Astrocyte (in vitro differentiated cells and primary cell): Measurements from ENCODE around the gene MYL9. TPM values are rescaled to one million over a fixed set of nuclear protein-coding genes. Genes with fewer than 3 reads are reported as not detected.

ENCODE experiments used
- DNase-seq: peaks from one replicate; pipeline ENCODE4 v3.0.0-alpha.2; 2010; ENCODE audit warnings: low read depth
- FAIRE-seq: peaks from 2 replicates; lab custom pipeline; 2011; peaks lifted over from hg19 to GRCh38; lab: Jason Lieb, UNC
- H2AFZ ChIP-seq: 2 replicates; pipeline ENCODE4 v1.6.0; 2012; ENCODE audit warnings: low read depth, low read length, inconsistent platforms
- H3K27ac ChIP-seq: 2 replicates; pipeline ENCODE4 v1.5.1; 2011; ENCODE audit warnings: low read depth, low read length, inconsistent platforms
- H3K27me3 ChIP-seq: 2 replicates; pipeline ENCODE4 v1.6.0; 2011; ENCODE audit warnings: low read length, inconsistent platforms; ENCODE audit not compliant: insufficient read depth
- H3K36me3 ChIP-seq: 2 replicates; pipeline ENCODE4 v1.5.1; 2011; ENCODE audit warnings: low read length, inconsistent platforms; ENCODE audit not compliant: insufficient read depth
- H3K4me1 ChIP-seq: 2 replicates; pipeline ENCODE4 v1.5.1; 2011; ENCODE audit warnings: low read length, inconsistent platforms; ENCODE audit not compliant: insufficient read depth
- H3K4me2 ChIP-seq: 2 replicates; pipeline ENCODE4 v1.6.0; 2012; ENCODE audit warnings: low read length, inconsistent platforms
- H3K4me3 ChIP-seq: 2 replicates; pipeline ENCODE4 v1.5.1; 2011; ENCODE audit warnings: low read depth, mild to moderate bottlenecking, low read length, inconsistent platforms; ENCODE audit not compliant: insufficient read depth
- H3K79me2 ChIP-seq: 2 replicates; pipeline ENCODE4 v1.6.0; 2012; ENCODE audit warnings: mild to moderate bottlenecking, low read length, inconsistent platforms; ENCODE audit not compliant: insufficient read depth
- H3K9ac ChIP-seq: 2 replicates; pipeline ENCODE4 v1.6.0; 2012; ENCODE audit warnings: mild to moderate bottlenecking, low read length, inconsistent platforms
- H3K9me3 ChIP-seq: 2 replicates; pipeline ENCODE4 v1.5.1; 2012; ENCODE audit warnings: low read depth, mild to moderate bottlenecking, low read length, inconsistent platforms; ENCODE audit not compliant: insufficient read depth
- H4K20me1 ChIP-seq: 2 replicates; pipeline ENCODE4 v1.6.0; 2012; ENCODE audit warnings: low read length, inconsistent platforms; ENCODE audit not compliant: insufficient read depth
- H3K27ac Mint-ChIP-seq: one replicate; pipeline ENCODE4 v1.8.0; 2021; ENCODE audit warnings: mild to moderate bottlenecking, mixed read lengths; ENCODE audit not compliant: unreplicated experiment
- H3K27me3 Mint-ChIP-seq: one replicate; pipeline ENCODE4 v1.8.0; 2021; ENCODE audit warnings: low read depth, mixed read lengths; ENCODE audit not compliant: unreplicated experiment
- H3K36me3 Mint-ChIP-seq: one replicate; pipeline ENCODE4 v1.8.0; 2021; ENCODE audit warnings: low read depth, mixed read lengths; ENCODE audit not compliant: unreplicated experiment
- H3K4me1 Mint-ChIP-seq: one replicate; pipeline ENCODE4 v1.8.0; 2021; ENCODE audit warnings: low read depth, mixed read lengths; ENCODE audit not compliant: unreplicated experiment
- H3K4me3 Mint-ChIP-seq: one replicate; pipeline ENCODE4 v1.8.0; 2021; ENCODE audit warnings: mild to moderate bottlenecking, moderate library complexity, mixed read lengths; ENCODE audit not compliant: unreplicated experiment
- H3K9me3 Mint-ChIP-seq: one replicate; pipeline ENCODE4 v1.8.0; 2021; ENCODE audit warnings: mild to moderate bottlenecking, mixed read lengths; ENCODE audit not compliant: unreplicated experiment
- CTCF ChIP-seq: IDR thresholded peaks from 2 replicates; pipeline ENCODE4 v1.5.1; 2011; ENCODE audit warnings: low read depth, mild to moderate bottlenecking, inconsistent platforms, low read length, moderate library complexity; ENCODE audit not compliant: insufficient read depth
- EZH2 ChIP-seq: IDR thresholded peaks from 2 replicates; pipeline ENCODE4 v1.6.1; 2012; ENCODE audit warnings: mild to moderate bottlenecking, low read length, inconsistent platforms; ENCODE audit not compliant: insufficient read depth
- total RNA-seq: library from RNA; stranded (reverse); gene quantifications from 2 replicates; pipeline ENCODE4 v1.2.1, GENCODE V29; 2021

The MYL9 gene
- total RNA-seq, 1 donor from 2014 or later: 1,247 TPM

GRCh38 chr20:36548006-36548315 lies 6.6 kb downstream of the MYL9 start:
- Histone ChIP-seq H3K79me2 (peaks cover 43% of the 10 kb centered on the region), H2AFZ (no peak overlapping the region), H4K20me1 (peaks cover 84% of the 10 kb centered on the region), H3K36me3 (peaks cover 30% of the 10 kb centered on the region), H3K9ac (no peak overlapping the region), H3K9me3 (no peaks in the 10 kb centered on the region), H3K4me1 (peaks cover 22% of the 10 kb centered on the region), H3K4me3 (no peak overlapping the region), H3K27me3 (no peaks in the 10 kb centered on the region), H3K27ac (no peak overlapping the region), H3K4me2 (no peak overlapping the region)
- Mint-ChIP-seq H3K36me3 (peaks cover 23% of the 10 kb centered on the region), H3K4me1 (peaks cover 38% of the 10 kb centered on the region), H3K27ac (no peak overlapping the region), H3K27me3 (no peaks in the 10 kb centered on the region), H3K4me3 (no peak overlapping the region), H3K9me3 (no peaks in the 10 kb centered on the region)
- no peak for FAIRE-seq
- no peak for DNase-seq
- TF ChIP-seq EZH2: no peak
- TF ChIP-seq CTCF: no peak

- H3K9me3 Mint-ChIP-seq: no peaks in the 10 kb centered on the region
- no peaks in the 10 kb centered on the region for H3K27me3 Mint-ChIP-seq
- TF ChIP-seq CTCF: no peak
- no peak for TF ChIP-seq EZH2
- Histone ChIP-seq H4K20me1 (peaks cover 74% of the 10 kb centered on the region), H3K79me2 (peaks cover 33% of the 10 kb centered on the region), H3K36me3 (peaks cover 30% of the 10 kb centered on the region), H3K4me3 (no peak overlapping the region), H3K9ac (no peak overlapping the region), H3K27me3 (no peaks in the 10 kb centered on the region), H3K27ac (no peak overlapping the region), H3K4me2 (no peak overlapping the region), H2AFZ (no peak overlapping the region), H3K9me3 (no peaks in the 10 kb centered on the region), H3K4me1 (peaks cover 12% of the 10 kb centered on the region)
- FAIRE-seq: no peak
- H3K4me1 Mint-ChIP-seq: peaks cover 29% of the 10 kb centered on the region
- no peak overlapping the region for H3K4me3 Mint-ChIP-seq
- H3K27ac Mint-ChIP-seq: peak overlapping the region; percentile 72
- DNase-seq: no peak
- H3K36me3 Mint-ChIP-seq: peaks cover 22% of the 10 kb centered on the region
Measured at GRCh38 chr20:36548704-36549627, 7.6 kb downstream of the MYL9 start.

GRCh38 chr20:36549628-36549941 lies 8.3 kb downstream of the MYL9 start:
- FAIRE-seq: no peak
- Histone ChIP-seq H3K79me2 (peaks cover 27% of the 10 kb centered on the region), H4K20me1 (peaks cover 68% of the 10 kb centered on the region), H3K4me1 (peaks cover 6% of the 10 kb centered on the region), H3K36me3 (peaks cover 30% of the 10 kb centered on the region), H3K4me3 (no peak overlapping the region), H3K27me3 (no peaks in the 10 kb centered on the region), H2AFZ (no peak overlapping the region), H3K9me3 (no peaks in the 10 kb centered on the region), H3K9ac (no peak overlapping the region), H3K4me2 (no peak overlapping the region), H3K27ac (no peak overlapping the region)
- Mint-ChIP-seq H3K4me3 (no peak overlapping the region), H3K27me3 (no peaks in the 10 kb centered on the region), H3K4me1 (peaks cover 24% of the 10 kb centered on the region), H3K9me3 (no peaks in the 10 kb centered on the region), H3K36me3 (peaks cover 19% of the 10 kb centered on the region), H3K27ac (peak overlapping the region; percentile 72)
- TF ChIP-seq CTCF (no peak), EZH2 (no peak)
- no peak for DNase-seq
